ENCODE measurements around the gene TNMD.

The TNMD gene

GRCh38 chrX:100645106-100645505, 60.4 kb downstream of the TNMD start:
- DNase-seq = no peak

GRCh38 chrX:100647095-100647494, 62.4 kb downstream of the TNMD start:
- no peak for DNase-seq

GRCh38 chrX:100647739-100648138, 63.0 kb downstream of the TNMD start:
- DNase-seq = no peak

DNA sequence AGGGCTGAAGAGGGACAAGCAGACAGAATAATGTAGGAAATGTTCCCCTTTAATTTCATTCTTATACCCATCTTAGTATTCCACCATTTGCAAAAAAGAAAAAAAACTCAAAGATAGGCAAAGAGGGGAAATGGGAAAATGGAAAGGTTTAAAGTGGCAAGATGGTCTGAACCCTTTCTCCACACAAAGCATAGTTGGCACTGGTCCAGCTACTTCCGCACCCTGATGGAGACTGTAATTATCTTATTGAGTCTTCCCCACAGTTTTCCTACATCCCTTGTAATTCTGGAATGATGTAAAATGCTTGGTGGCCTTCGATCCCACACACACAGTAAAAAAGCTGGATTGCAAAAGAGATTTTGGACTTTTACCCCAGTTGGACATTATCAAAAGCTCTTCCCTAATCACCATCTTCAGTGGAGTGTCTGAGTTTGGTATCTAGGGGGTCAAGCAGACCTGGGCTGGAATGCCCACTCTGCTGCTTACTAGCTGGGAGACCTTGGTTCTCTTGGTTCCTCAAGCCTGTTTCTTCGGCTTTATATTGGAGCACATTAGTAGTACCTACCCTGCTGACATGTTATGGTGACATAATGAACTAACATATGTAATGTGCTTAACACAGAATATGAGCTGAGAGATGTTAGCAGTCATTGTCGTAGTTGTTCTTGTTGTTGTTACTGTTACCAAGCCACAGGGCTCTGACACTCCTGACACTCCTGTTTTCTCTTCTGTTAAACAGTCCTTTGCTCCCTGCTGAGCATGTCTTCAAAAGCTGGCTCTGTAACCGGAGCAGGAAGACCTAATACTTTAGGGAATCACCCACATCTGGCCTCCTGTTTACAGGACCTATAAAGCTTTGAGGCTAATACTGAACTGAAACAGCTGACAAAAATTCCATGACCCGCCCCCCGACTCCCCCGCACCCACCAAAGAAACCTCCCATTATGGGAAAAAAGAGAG, 64.0 kb downstream of the TNMD start:
- no peak for DNase-seq
